Cardiac fibroblast (primary cell): ENCODE data around the gene WDTC1.
A peak's percentile ranks its signal among the peaks of the same experiment; 100 is the strongest.
"Not testable (repeated sequence)": the region's sequence is repeated elsewhere in the genome, so short reads cannot be mapped to it uniquely, and the experiment has no call there.

Experiments
- DNase-seq, 2 donors: peaks; one replicate each; pipeline versions ENCODE4 v3.0.0 to v3.0.0-alpha.2; 2010; ENCODE audit warnings: low read depth in 2 of 2
- H3K4me3 ChIP-seq, 2 donors: replicated peaks in 1 of 2; 1 replicate in 1 of 2; 2 replicates in 1 of 2; pipeline ENCODE4 v1.5.1; 2011; ENCODE audit warnings: low read depth in 2 of 2, low read length in 2 of 2, mild to moderate bottlenecking in 2 of 2, moderate library complexity in 1 of 2
- CTCF ChIP-seq: IDR thresholded peaks from one replicate; pipeline ENCODE4 v1.5.1; 2011; ENCODE audit warnings: low read depth, mild to moderate bottlenecking, low read length, inconsistent platforms

WDTC1 gene

GRCh38 chr1:27234049-27234882 lies at the start of gene WDTC1:
Gene WDTC1 (plus strand): TSS chr1:27234632. CDS start chr1:27261055, 26,423 bp downstream.
- peak; percentile 97 to 98 for DNase-seq
- no peak for TF ChIP-seq CTCF
- H3K4me3 ChIP-seq, result peak within 1 kb of the TSS; percentile 62 to 69

GRCh38 chr1:27184665-27185064 lies 49.8 kb upstream of the WDTC1 start:
- not testable (repeated sequence) for H3K4me3 ChIP-seq, DNase-seq

DNA sequence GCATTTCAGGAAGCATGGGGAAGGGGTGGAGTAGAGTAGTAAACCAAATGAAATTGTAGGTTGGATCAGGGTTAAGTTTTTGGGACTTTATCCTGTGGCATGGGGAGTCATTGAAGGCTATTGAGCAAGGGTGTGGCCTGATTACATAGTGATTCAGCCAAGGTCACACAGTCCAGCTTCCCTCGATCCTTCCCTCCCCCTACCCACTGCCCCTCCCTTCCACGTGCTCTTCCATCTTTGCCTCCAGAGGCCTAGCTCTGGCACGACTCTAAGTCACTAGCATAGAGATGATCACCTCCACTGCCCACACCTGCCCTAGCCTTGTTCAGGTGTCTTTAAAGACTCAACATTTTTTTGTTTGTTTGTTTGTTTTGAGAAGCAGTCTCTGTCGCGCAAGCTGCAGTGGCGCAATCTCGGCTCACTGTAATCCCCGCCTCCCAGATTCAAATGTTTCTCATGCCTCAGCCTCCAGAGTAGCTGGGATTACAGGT lies 42.3 kb upstream of the WDTC1 start:
- peak in 1 of 2 donors; percentile 50 for DNase-seq
- no peak for TF ChIP-seq CTCF
- H3K4me3 ChIP-seq, result no peak overlapping the region

- no peak overlapping the region for H3K4me3 ChIP-seq
- TF ChIP-seq CTCF, result no peak
- DNase-seq, result no peak
Measured at GRCh38 chr1:27193194-27193593, 41.2 kb upstream of the WDTC1 start.

DNA sequence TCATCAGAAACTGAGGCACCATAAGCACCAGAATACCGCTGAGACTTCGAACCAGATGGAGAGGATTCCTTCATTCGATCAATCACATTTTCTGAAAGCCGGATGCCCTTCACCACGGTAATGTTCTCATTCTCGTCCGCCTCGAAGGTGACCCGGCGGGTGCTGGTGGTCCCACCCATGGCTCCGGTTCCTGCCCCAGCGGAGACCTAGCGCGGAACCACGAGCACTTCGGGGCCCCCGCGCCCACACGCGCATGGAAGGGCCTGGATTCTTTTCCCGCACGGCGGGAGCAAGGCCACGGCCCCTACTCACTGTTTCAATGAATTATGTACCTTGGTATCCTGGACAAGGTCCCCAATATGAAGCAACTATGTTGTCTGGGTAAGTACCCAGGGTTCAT lies 33.1 kb upstream of the WDTC1 start:
- no peak for DNase-seq
- H3K4me3 ChIP-seq, result no peak overlapping the region
- TF ChIP-seq CTCF, result no peak

GRCh38 chr1:27203946-27204345 lies 30.5 kb upstream of the WDTC1 start:
- no peak for TF ChIP-seq CTCF
- H3K4me3 ChIP-seq, result no peak overlapping the region
- peak; percentile 5 to 47 for DNase-seq

DNA sequence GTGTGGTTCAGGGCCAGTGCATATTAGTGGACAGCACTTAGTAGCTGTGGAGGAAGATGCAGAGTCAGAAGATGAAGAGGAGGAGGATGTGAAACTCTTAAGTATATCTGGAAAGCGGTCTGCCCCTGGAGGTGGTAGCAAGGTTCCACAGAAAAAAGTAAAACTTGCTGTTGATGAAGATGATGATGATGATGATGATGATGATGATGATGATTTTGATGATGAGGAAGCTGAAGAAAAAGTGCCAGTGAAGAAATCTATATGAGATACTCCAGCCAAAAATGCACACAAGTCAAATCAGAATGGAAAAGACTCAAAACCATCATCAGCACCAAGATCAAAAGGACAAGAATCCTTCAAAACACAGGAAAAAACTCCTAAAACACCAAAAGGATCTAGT lies 27.2 kb upstream of the WDTC1 start:
- not testable (repeated sequence) for H3K4me3 ChIP-seq, DNase-seq

- not testable (repeated sequence) for H3K4me3 ChIP-seq
- peak in 1 of 2 donors; percentile 28 for DNase-seq
Measured at GRCh38 chr1:27208143-27208850, 26.1 kb upstream of the WDTC1 start.
